MCF 10A (cell line): ENCODE results near the gene RNF150. TPM values are rescaled to one million over a fixed set of nuclear protein-coding genes. Genes with fewer than 3 reads are reported as not detected.

Experiments used
- BruUV-seq: library from RNA; stranded (reverse); fragments of 400-500 nt; replicated peaks from 2 replicates; lab custom pipeline; 2021; lab: Mats Ljungman, UMichigan
- CTCF ChIA-PET: fragments of 300-600 bp; sonication (Branson Sonifier 250); formaldehyde crosslinking; extraction: SDS; loops from one replicate; lab custom pipeline; 2021; ENCODE audit warnings: antibody characterized with exemption, inconsistent platforms; lab: Yijun Ruan, JAX
- POLR2A ChIA-PET: fragments of 300-600, 350-650 bp; sonication (Branson Sonifier 250); formaldehyde crosslinking; extraction: SDS; loops from one replicate; lab custom pipeline; 2020; ENCODE audit warnings: antibody characterized with exemption, inconsistent platforms; lab: Yijun Ruan, JAX
- DNase-seq: peaks from one replicate; pipeline ENCODE4 v3.0.0-alpha.2; 2018; ENCODE audit not compliant: unreplicated experiment
- H3K27ac Mint-ChIP-seq: one replicate; pipeline ENCODE4 v1.8.0; 2022; ENCODE audit warnings: mild to moderate bottlenecking, low read depth, mixed read lengths; ENCODE audit not compliant: unreplicated experiment
- H3K27me3 Mint-ChIP-seq: one replicate; pipeline ENCODE4 v1.8.0; 2022; ENCODE audit warnings: mixed read lengths; ENCODE audit not compliant: insufficient read depth, unreplicated experiment
- H3K36me3 Mint-ChIP-seq: one replicate; pipeline ENCODE4 v1.8.0; 2022; ENCODE audit warnings: mild to moderate bottlenecking, moderate library complexity, mixed read lengths; ENCODE audit not compliant: insufficient read depth, unreplicated experiment
- H3K4me1 Mint-ChIP-seq: one replicate; pipeline ENCODE4 v1.8.0; 2022; ENCODE audit warnings: mixed read lengths; ENCODE audit not compliant: insufficient read depth, unreplicated experiment
- H3K4me3 Mint-ChIP-seq: one replicate; pipeline ENCODE4 v1.8.0; 2022; ENCODE audit warnings: mild to moderate bottlenecking, moderate library complexity, mixed read lengths; ENCODE audit not compliant: unreplicated experiment
- H3K9me3 Mint-ChIP-seq: one replicate; pipeline ENCODE4 v1.8.0; 2022; ENCODE audit warnings: mixed read lengths; ENCODE audit not compliant: unreplicated experiment
- CTCF ChIP-seq: fragments of 200-600 bp; IDR thresholded peaks from one replicate; pipeline ENCODE4 v1.8.0; 2022; ENCODE audit warnings: antibody characterized with exemption, mild to moderate bottlenecking; ENCODE audit not compliant: unreplicated experiment
- intact Hi-C: fragments of 100-400 bp; cut with micrococcal nuclease; formaldehyde crosslinking; loops from 2 replicates; pipeline ENCODE4 v1.14.1; 2022
- total RNA-seq: library from RNA; stranded (reverse); gene quantifications from 2 replicates; pipeline ENCODE4 v1.2.3, GENCODE V29; 2022

RNF150 gene
- total RNA-seq, 1 experiment from 2014 or later, result 0.44 TPM

- no peaks in the 10 kb centered on the region for H3K9me3 Mint-ChIP-seq
- CTCF ChIA-PET, result interaction anchor here (0.7 to 0.8 kb wide), 2 partner anchors 40 to 680 kb away, joined by 3 read pairs; no protein-coding TSS in a partner anchor
- TF ChIP-seq CTCF, result no peak
- peak overlapping the region; percentile 53 for H3K27ac Mint-ChIP-seq
- no peak overlapping the region for H3K4me3 Mint-ChIP-seq
- intact Hi-C loops, result no loop called here
- H3K27me3 Mint-ChIP-seq, result no peaks in the 10 kb centered on the region
- BruUV-seq, result no TSS peak
- peaks cover 22% of the 10 kb centered on the region for H3K4me1 Mint-ChIP-seq
- POLR2A ChIA-PET, result interaction anchor here (1.2 kb wide), 1 partner anchor 155 kb away, joined by 3 read pairs; no protein-coding TSS in a partner anchor
- peak; percentile 44 for DNase-seq
- H3K36me3 Mint-ChIP-seq, result no peaks in the 10 kb centered on the region
Measured at GRCh38 chr4:140944572-140944971, 188.7 kb downstream of the RNF150 start.

GRCh38 chr4:140944199-140944515 lies 189.1 kb downstream of the RNF150 start:
- Mint-ChIP-seq H3K4me3 (no peak overlapping the region), H3K9me3 (no peaks in the 10 kb centered on the region)
- CTCF ChIA-PET, result no interaction called here

GRCh38 chr4:140943486-140944198 lies 189.6 kb downstream of the RNF150 start:
- no peak for DNase-seq
- Mint-ChIP-seq H3K4me3 (no peak overlapping the region), H3K4me1 (peaks cover 22% of the 10 kb centered on the region), H3K27ac (peak overlapping the region; percentile 53), H3K27me3 (no peaks in the 10 kb centered on the region), H3K9me3 (no peaks in the 10 kb centered on the region), H3K36me3 (no peaks in the 10 kb centered on the region)
- ChIA-PET CTCF (no interaction called here), POLR2A (no interaction called here)
- TF ChIP-seq CTCF, result no peak
- intact Hi-C loops, result no loop called here
- no TSS peak for BruUV-seq

More at GRCh38 chr4:140944199-140944515, 189.1 kb downstream of the RNF150 start:
- peak; percentile 58 for DNase-seq
- peaks cover 22% of the 10 kb centered on the region for H3K4me1 Mint-ChIP-seq
- intact Hi-C loops, result no loop called here
- H3K36me3 Mint-ChIP-seq, result no peaks in the 10 kb centered on the region
- TF ChIP-seq CTCF, result no peak
- H3K27me3 Mint-ChIP-seq, result no peaks in the 10 kb centered on the region
- no TSS peak for BruUV-seq
- POLR2A ChIA-PET, result no interaction called here
- H3K27ac Mint-ChIP-seq, result peak overlapping the region; percentile 53

- Mint-ChIP-seq H3K27ac (no peak overlapping the region), H3K4me3 (no peak overlapping the region), H3K36me3 (no peaks in the 10 kb centered on the region), H3K4me1 (peaks cover 22% of the 10 kb centered on the region), H3K9me3 (no peaks in the 10 kb centered on the region), H3K27me3 (no peaks in the 10 kb centered on the region)
- intact Hi-C loops, result no loop called here
- DNase-seq, result no peak
- ChIA-PET CTCF (no interaction called here), POLR2A (no interaction called here)
- no peak for TF ChIP-seq CTCF
- no TSS peak for BruUV-seq
Measured at GRCh38 chr4:140940589-140940988, 192.7 kb downstream of the RNF150 start.
